ENCODE results near the gene STXBP6.

STXBP6 gene

DNA sequence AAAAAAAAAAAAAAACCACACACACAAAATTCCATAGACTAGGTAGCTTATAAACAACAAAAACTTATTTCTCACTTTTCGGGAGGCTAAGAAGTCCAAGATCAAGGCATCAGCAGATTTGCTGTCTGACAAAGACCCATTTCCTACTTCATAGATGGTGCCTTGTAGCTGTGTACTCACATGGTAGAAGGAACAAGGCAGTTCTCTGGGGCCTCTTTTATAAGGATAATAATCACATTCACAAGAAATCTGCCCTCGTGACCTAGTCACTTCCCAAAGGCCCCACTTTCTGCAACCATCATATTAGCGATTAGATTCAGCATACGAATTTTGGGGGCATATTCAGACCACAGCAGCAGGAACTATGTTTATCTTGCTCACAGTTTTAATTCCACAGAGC is 54.9 kb downstream of the STXBP6 start:
- TF ChIP-seq SIN3A (IDR thresholded peaks at IDR 0.05; ENCODE audit: borderline replicate concordance, insufficient read depth, low read length) (no peak), POLR2AphosphoS5 (IDR thresholded peaks at IDR 0.05; ENCODE audit: low read depth, low read length) (no peak), TAF1 (IDR thresholded peaks at IDR 0.05; ENCODE audit: borderline replicate concordance, insufficient read depth, low read length) (no peak), FOXP2 (optimal IDR thresholded peaks at IDR 0.05; ENCODE audit: borderline replicate concordance, extremely low read depth, extremely low read length, insufficient read depth) (no peak)
- TF ChIP-seq, protein P1, sequence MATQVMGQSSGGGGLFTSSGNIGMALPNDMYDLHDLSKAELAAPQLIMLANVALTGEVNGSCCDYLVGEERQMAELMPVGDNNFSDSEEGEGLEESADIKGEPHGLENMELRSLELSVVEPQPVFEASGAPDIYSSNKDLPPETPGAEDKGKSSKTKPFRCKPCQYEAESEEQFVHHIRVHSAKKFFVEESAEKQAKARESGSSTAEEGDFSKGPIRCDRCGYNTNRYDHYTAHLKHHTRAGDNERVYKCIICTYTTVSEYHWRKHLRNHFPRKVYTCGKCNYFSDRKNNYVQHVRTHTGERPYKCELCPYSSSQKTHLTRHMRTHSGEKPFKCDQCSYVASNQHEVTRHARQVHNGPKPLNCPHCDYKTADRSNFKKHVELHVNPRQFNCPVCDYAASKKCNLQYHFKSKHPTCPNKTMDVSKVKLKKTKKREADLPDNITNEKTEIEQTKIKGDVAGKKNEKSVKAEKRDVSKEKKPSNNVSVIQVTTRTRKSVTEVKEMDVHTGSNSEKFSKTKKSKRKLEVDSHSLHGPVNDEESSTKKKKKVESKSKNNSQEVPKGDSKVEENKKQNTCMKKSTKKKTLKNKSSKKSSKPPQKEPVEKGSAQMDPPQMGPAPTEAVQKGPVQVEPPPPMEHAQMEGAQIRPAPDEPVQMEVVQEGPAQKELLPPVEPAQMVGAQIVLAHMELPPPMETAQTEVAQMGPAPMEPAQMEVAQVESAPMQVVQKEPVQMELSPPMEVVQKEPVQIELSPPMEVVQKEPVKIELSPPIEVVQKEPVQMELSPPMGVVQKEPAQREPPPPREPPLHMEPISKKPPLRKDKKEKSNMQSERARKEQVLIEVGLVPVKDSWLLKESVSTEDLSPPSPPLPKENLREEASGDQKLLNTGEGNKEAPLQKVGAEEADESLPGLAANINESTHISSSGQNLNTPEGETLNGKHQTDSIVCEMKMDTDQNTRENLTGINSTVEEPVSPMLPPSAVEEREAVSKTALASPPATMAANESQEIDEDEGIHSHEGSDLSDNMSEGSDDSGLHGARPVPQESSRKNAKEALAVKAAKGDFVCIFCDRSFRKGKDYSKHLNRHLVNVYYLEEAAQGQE (IDR thresholded peaks at IDR 0.05; ENCODE audit: insufficient read depth in 1 of 2, low read depth in 2 of 2, low read length in 2 of 2) = no peak

DNA sequence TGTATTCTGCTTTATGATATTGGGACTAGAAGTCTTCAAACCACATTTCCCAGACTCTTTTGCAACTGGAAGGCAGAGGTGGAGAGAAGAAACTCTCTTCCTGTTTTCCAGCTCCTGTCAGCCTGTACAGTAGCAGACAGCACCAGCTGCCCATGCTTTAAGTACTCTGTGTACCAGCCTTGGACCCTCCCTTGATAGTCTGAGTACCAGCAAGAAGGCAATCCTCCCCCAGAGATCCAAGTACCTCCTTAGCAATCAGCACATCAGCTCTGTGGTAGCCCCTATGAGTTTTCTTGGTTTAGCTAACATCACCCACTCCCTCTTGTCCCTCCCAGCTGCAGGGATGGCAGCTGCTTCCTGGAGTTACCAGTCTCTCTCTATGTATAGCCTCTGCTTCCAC is 56.3 kb downstream of the STXBP6 start:
- TF ChIP-seq SIN3A (IDR thresholded peaks at IDR 0.05; ENCODE audit: borderline replicate concordance, insufficient read depth, low read length) (no peak), TAF1 (IDR thresholded peaks at IDR 0.05; ENCODE audit: borderline replicate concordance, insufficient read depth, low read length) (no peak), POLR2AphosphoS5 (IDR thresholded peaks at IDR 0.05; ENCODE audit: low read depth, low read length) (no peak), FOXP2 (optimal IDR thresholded peaks at IDR 0.05; ENCODE audit: borderline replicate concordance, extremely low read depth, extremely low read length, insufficient read depth) (no peak)
- TF ChIP-seq, protein P1 (IDR thresholded peaks at IDR 0.05; ENCODE audit: insufficient read depth in 1 of 2, low read depth in 2 of 2, low read length in 2 of 2) = no peak

- TF ChIP-seq POLR2AphosphoS5 (IDR thresholded peaks at IDR 0.05; ENCODE audit: low read depth, low read length) = no peak
These were observed 57.2 kb downstream of the STXBP6 start for GRCh38 chr14:24992624-24993360.

- TF ChIP-seq, protein P1 (IDR thresholded peaks at IDR 0.05; ENCODE audit: insufficient read depth in 1 of 2, low read depth in 2 of 2, low read length in 2 of 2) = no peak
- TF ChIP-seq TAF1 (IDR thresholded peaks at IDR 0.05; ENCODE audit: borderline replicate concordance, insufficient read depth, low read length) = no peak
- TF ChIP-seq POLR2AphosphoS5 (IDR thresholded peaks at IDR 0.05; ENCODE audit: low read depth, low read length) = no peak
- TF ChIP-seq SIN3A (IDR thresholded peaks at IDR 0.05; ENCODE audit: borderline replicate concordance, insufficient read depth, low read length) = no peak
- no peak for TF ChIP-seq FOXP2 (optimal IDR thresholded peaks at IDR 0.05; ENCODE audit: borderline replicate concordance, extremely low read depth, extremely low read length, insufficient read depth)
These were observed 58.1 kb downstream of the STXBP6 start for GRCh38 chr14:24991821-24992220.

DNA sequence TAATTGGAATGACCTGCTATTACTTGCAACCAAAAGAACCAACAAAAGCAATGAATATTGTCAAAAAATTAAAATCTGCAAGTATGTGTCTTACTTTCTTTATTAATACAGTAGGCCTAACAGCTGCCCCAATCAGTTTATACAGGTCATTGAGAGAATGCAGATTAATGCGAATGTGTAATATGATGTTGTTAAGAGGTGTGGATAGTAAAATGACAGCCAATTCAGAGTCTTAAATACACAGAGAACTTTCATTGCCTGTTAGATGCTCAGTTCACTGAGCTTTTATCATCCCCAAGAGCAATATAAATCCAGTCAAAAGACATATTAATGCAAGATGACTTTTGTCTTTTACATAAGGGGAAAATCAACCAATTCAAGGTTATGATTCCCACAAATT is 58.7 kb downstream of the STXBP6 start:
- TF ChIP-seq SIN3A (IDR thresholded peaks at IDR 0.05; ENCODE audit: borderline replicate concordance, insufficient read depth, low read length) = no peak
- no peak for TF ChIP-seq TAF1 (IDR thresholded peaks at IDR 0.05; ENCODE audit: borderline replicate concordance, insufficient read depth, low read length)
- TF ChIP-seq POLR2AphosphoS5 (IDR thresholded peaks at IDR 0.05; ENCODE audit: low read depth, low read length) = no peak
- TF ChIP-seq FOXP2 (optimal IDR thresholded peaks at IDR 0.05; ENCODE audit: borderline replicate concordance, extremely low read depth, extremely low read length, insufficient read depth) = no peak
- TF ChIP-seq, protein P1 (IDR thresholded peaks at IDR 0.05; ENCODE audit: insufficient read depth in 1 of 2, low read depth in 2 of 2, low read length in 2 of 2) = no peak
